ENCODE data around the gene XPOT.

The XPOT gene

GRCh38 chr12:64473176-64473575, 69.0 kb downstream of the XPOT start:
- TF ChIP-seq EP300 (IDR thresholded peaks at IDR 0.05; ENCODE audit: borderline replicate concordance) (no peak), NFIC (IDR thresholded peaks at IDR 0.05) (no peak), TCF12 (IDR thresholded peaks at IDR 0.05; ENCODE audit: low read depth) (no peak), CEBPB (IDR thresholded peaks at IDR 0.05) (no peak), TAF1 (IDR thresholded peaks at IDR 0.05; ENCODE audit: low read depth) (no peak), TEAD4 (IDR thresholded peaks at IDR 0.05) (no peak), REST (IDR thresholded peaks at IDR 0.05; ENCODE audit: low read depth) (no peak), ZBTB7A (IDR thresholded peaks at IDR 0.05; ENCODE audit: low read depth) (no peak), USF1 (IDR thresholded peaks at IDR 0.05) (no peak), FOXM1 (IDR thresholded peaks at IDR 0.05; ENCODE audit: borderline replicate concordance, low read depth) (no peak), MAX (IDR thresholded peaks at IDR 0.05) (no peak), EGR1 (IDR thresholded peaks at IDR 0.05) (no peak), CREB1 (IDR thresholded peaks at IDR 0.05; ENCODE audit: low read depth) (no peak), YY1 (IDR thresholded peaks at IDR 0.05; ENCODE audit: low read depth) (no peak), RAD21 (IDR thresholded peaks at IDR 0.05; ENCODE audit: low read depth) (no peak)

GRCh38 chr12:64475518-64475917, 71.3 kb downstream of the XPOT start:
- TF ChIP-seq RAD21 (IDR thresholded peaks at IDR 0.05; ENCODE audit: low read depth) (no peak), CREB1 (IDR thresholded peaks at IDR 0.05; ENCODE audit: low read depth) (no peak), TAF1 (IDR thresholded peaks at IDR 0.05; ENCODE audit: low read depth) (no peak), NFIC (IDR thresholded peaks at IDR 0.05) (no peak), FOXM1 (IDR thresholded peaks at IDR 0.05; ENCODE audit: borderline replicate concordance, low read depth) (no peak), MAX (IDR thresholded peaks at IDR 0.05) (no peak), YY1 (IDR thresholded peaks at IDR 0.05; ENCODE audit: low read depth) (no peak), TEAD4 (IDR thresholded peaks at IDR 0.05) (no peak)

- TF ChIP-seq YY1 (IDR thresholded peaks at IDR 0.05; ENCODE audit: low read depth): no peak
Observed at GRCh38 chr12:64476844-64477243, 72.7 kb downstream of the XPOT start.

- no peak for TF ChIP-seq NFIC (IDR thresholded peaks at IDR 0.05)
- no peak for TF ChIP-seq ZBTB7A (IDR thresholded peaks at IDR 0.05; ENCODE audit: low read depth)
- no peak for TF ChIP-seq CREB1 (IDR thresholded peaks at IDR 0.05; ENCODE audit: low read depth)
- TF ChIP-seq TEAD4 (IDR thresholded peaks at IDR 0.05): no peak
- TF ChIP-seq RAD21 (IDR thresholded peaks at IDR 0.05; ENCODE audit: low read depth): no peak
- TF ChIP-seq EGR1 (IDR thresholded peaks at IDR 0.05): no peak
- no peak for TF ChIP-seq EP300 (IDR thresholded peaks at IDR 0.05; ENCODE audit: borderline replicate concordance)
Observed at GRCh38 chr12:64478661-64479060, 74.5 kb downstream of the XPOT start.

GRCh38 chr12:64480148-64480547, 76.0 kb downstream of the XPOT start:
- no peak for TF ChIP-seq CEBPB (IDR thresholded peaks at IDR 0.05)
- no peak for TF ChIP-seq REST (IDR thresholded peaks at IDR 0.05; ENCODE audit: low read depth)
- TF ChIP-seq RAD21 (IDR thresholded peaks at IDR 0.05; ENCODE audit: low read depth): no peak
- TF ChIP-seq MAX (IDR thresholded peaks at IDR 0.05): no peak
- TF ChIP-seq CREB1 (IDR thresholded peaks at IDR 0.05; ENCODE audit: low read depth): no peak
- TF ChIP-seq EP300 (IDR thresholded peaks at IDR 0.05; ENCODE audit: borderline replicate concordance): no peak
- TF ChIP-seq TAF1 (IDR thresholded peaks at IDR 0.05; ENCODE audit: low read depth): no peak
- TF ChIP-seq FOXM1 (IDR thresholded peaks at IDR 0.05; ENCODE audit: borderline replicate concordance, low read depth): no peak
- no peak for TF ChIP-seq TEAD4 (IDR thresholded peaks at IDR 0.05)
- TF ChIP-seq TCF12 (IDR thresholded peaks at IDR 0.05; ENCODE audit: low read depth): no peak

GRCh38 chr12:64486657-64487056, 82.5 kb downstream of the XPOT start:
- no peak for TF ChIP-seq CEBPB (IDR thresholded peaks at IDR 0.05)
- no peak for TF ChIP-seq FOXM1 (IDR thresholded peaks at IDR 0.05; ENCODE audit: borderline replicate concordance, low read depth)
- TF ChIP-seq REST (IDR thresholded peaks at IDR 0.05; ENCODE audit: low read depth): no peak
- no peak for TF ChIP-seq NFIC (IDR thresholded peaks at IDR 0.05)
- TF ChIP-seq TEAD4 (IDR thresholded peaks at IDR 0.05): no peak
- no peak for TF ChIP-seq USF1 (IDR thresholded peaks at IDR 0.05)
- TF ChIP-seq MAX (IDR thresholded peaks at IDR 0.05): no peak
- no peak for TF ChIP-seq ZBTB7A (IDR thresholded peaks at IDR 0.05; ENCODE audit: low read depth)
- no peak for TF ChIP-seq EGR1 (IDR thresholded peaks at IDR 0.05)
- no peak for TF ChIP-seq CREB1 (IDR thresholded peaks at IDR 0.05; ENCODE audit: low read depth)
- no peak for TF ChIP-seq EP300 (IDR thresholded peaks at IDR 0.05; ENCODE audit: borderline replicate concordance)
- no peak for TF ChIP-seq TCF12 (IDR thresholded peaks at IDR 0.05; ENCODE audit: low read depth)

Data from Ishikawa (cell line).